Measurements from ENCODE around the gene P2RY6. TPM values are rescaled to one million over a fixed set of nuclear protein-coding genes. Genes with fewer than 3 reads are reported as not detected.

The P2RY6 gene
- total RNA-seq, 1 experiment from 2014 or later = not detected

- 0 out of 3 replicates have a peak, but pooled peaks have one; percentile 12 for TF ChIP-seq CTCF (conservative IDR thresholded peaks at IDR 0.05)
- Mint-ChIP-seq H3K36me3 (ENCODE audit: insufficient read depth in 1 of 3, low read depth in 3 of 3) (no peaks in the 10 kb centered on the region), H3K4me1 (peaks cover 26 to 45% of the 10 kb centered on the region in 2 experiments), H3K9me3 (no peaks in the 10 kb centered on the region; a peak in 1 of 5 replicates), H3K27ac (no peak overlapping the region; a peak in 1 of 7 replicates), H3K27me3 (ENCODE audit: low read depth) (peaks cover 14% of the 10 kb centered on the region), H3K4me3 (0 out of 5 replicates have a peak overlapping the region, but pooled peaks of 1 of the 2 experiments have one; percentile 20)
- Histone ChIP-seq H3K4me1 (ENCODE audit: insufficient read depth, low read length) (no peaks in the 10 kb centered on the region), H3K56ac (ENCODE audit: insufficient read length, low read depth, low read length) (no peak overlapping the region), H3K27ac (ENCODE audit: insufficient read length, low read depth, low read length) (no peak overlapping the region), H3K9me3 (ENCODE audit: control insufficient read depth, low read depth, low read length) (no peaks in the 10 kb centered on the region), H3K79me1 (ENCODE audit: insufficient read depth, low read depth, low read length, poor library complexity, severe bottlenecking) (no peaks in the 10 kb centered on the region), H2BK20ac (ENCODE audit: low read depth, low read length, poor library complexity, severe bottlenecking) (no peak overlapping the region), H3K23ac (ENCODE audit: insufficient read length, low read depth, low read length) (no peak overlapping the region), H2BK120ac (ENCODE audit: low read depth, low read length, poor library complexity, severe bottlenecking) (no peak overlapping the region), H4K8ac (replicated peaks; ENCODE audit: insufficient read length, low read depth, low read length) (no peak overlapping the region), H3K14ac (ENCODE audit: insufficient read depth, low read length) (no peak overlapping the region), H3K79me2 (ENCODE audit: insufficient read depth, low read length) (no peaks in the 10 kb centered on the region), H2BK5ac (ENCODE audit: insufficient read length, low read length) (no peak overlapping the region), H2BK15ac (ENCODE audit: low read depth, low read length) (no peak overlapping the region), H2AK5ac (ENCODE audit: insufficient read length, low read length) (no peak overlapping the region), H3K23me2 (ENCODE audit: insufficient read length, low read depth, low read length, poor library complexity, severe bottlenecking) (no peaks in the 10 kb centered on the region), H4K5ac (ENCODE audit: insufficient read length, low read depth, low read length) (no peak overlapping the region), H2AFZ (ENCODE audit: low read length) (no peak overlapping the region), H4K20me1 (ENCODE audit: control insufficient read depth, insufficient read depth, insufficient read length) (no peaks in the 10 kb centered on the region), H3K4ac (ENCODE audit: low read depth, low read length) (no peak overlapping the region), H2BK12ac (ENCODE audit: insufficient read length, low read depth, low read length) (no peak overlapping the region), H4K91ac (ENCODE audit: insufficient read length, low read depth, low read length) (no peak overlapping the region), H3K4me2 (ENCODE audit: insufficient read depth, insufficient read length, low read length) (no peak overlapping the region), H3K18ac (ENCODE audit: insufficient read length, low read depth, low read length) (no peak overlapping the region), H3T11ph (ENCODE audit: low read length) (no peak overlapping the region), H3K9ac (ENCODE audit: extremely low read depth, insufficient read length, low read length) (no peak overlapping the region), H3K27me3 (ENCODE audit: insufficient read depth, low read length) (no peaks in the 10 kb centered on the region; the same call in 1 of the 2 replicates)
- peak; percentile 47 for DNase-seq
- WGBS (ENCODE audit: extremely low coverage, insufficient read length, low lambda C conversion rate) = no CpG with 5 or more reads among the region's 7 CpGs
Measured at GRCh38 chr11:73270016-73270854, 1.9 kb upstream of the P2RY6 start.

Measured in H9 (cell line).